ENCODE results near the gene DEPDC4.

DNA sequence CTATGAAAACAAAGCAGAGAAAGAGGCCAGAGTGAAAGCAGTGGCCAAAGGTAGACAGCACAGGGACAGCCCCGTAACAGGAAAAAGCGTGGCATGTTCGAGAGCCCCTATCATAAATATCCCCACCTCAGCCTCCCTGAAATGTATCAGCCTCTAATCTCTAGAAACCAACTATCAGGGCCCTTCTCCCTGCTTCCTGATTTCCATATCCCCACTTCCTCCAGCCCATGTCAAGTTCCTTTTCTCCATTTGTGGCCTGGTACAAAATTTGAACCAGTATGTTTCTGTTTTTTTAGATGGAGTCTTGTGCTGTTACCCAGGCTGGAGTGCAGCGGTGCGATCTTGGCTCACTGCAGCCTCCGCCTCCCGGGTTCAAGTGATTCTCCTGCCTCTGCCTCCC is 16.9 kb downstream of the DEPDC4 start:
- TF ChIP-seq, protein P1, sequence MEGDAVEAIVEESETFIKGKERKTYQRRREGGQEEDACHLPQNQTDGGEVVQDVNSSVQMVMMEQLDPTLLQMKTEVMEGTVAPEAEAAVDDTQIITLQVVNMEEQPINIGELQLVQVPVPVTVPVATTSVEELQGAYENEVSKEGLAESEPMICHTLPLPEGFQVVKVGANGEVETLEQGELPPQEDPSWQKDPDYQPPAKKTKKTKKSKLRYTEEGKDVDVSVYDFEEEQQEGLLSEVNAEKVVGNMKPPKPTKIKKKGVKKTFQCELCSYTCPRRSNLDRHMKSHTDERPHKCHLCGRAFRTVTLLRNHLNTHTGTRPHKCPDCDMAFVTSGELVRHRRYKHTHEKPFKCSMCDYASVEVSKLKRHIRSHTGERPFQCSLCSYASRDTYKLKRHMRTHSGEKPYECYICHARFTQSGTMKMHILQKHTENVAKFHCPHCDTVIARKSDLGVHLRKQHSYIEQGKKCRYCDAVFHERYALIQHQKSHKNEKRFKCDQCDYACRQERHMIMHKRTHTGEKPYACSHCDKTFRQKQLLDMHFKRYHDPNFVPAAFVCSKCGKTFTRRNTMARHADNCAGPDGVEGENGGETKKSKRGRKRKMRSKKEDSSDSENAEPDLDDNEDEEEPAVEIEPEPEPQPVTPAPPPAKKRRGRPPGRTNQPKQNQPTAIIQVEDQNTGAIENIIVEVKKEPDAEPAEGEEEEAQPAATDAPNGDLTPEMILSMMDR (conservative IDR thresholded peaks at IDR 0.05 in 1 of 2, IDR thresholded peaks at IDR 0.05 in 1 of 2; ENCODE audit: low read depth in 1 of 2, low read length in 2 of 2): no peak
- TF ChIP-seq EZH2 (IDR thresholded peaks at IDR 0.05; ENCODE audit: low read length, missing control alignments): no peak

Data from fibroblast of lung (primary cell).